Skeletal muscle cell (primary cell): ENCODE results near the gene ASB9.
"Not testable (repeated sequence)": the region's sequence is repeated elsewhere in the genome, so short reads cannot be mapped to it uniquely, and the experiment has no call there.

Experiments used
- DNase-seq: peaks from one replicate; pipeline ENCODE4 v3.0.0-alpha.2; 2010; ENCODE audit warnings: low read depth
- H3K4me3 ChIP-seq: 2 replicates; pipeline ENCODE4 v1.5.1; 2011; ENCODE audit warnings: low read depth, mild to moderate bottlenecking, control low read depth, low read length, moderate library complexity

ASB9 gene

GRCh38 chrX:15269618-15270521 lies at the start of gene ASB9:
Gene ASB9 (minus strand): TSS chrX:15270083. CDS start chrX:15269874, 209 bp downstream.
- peak; percentile 52 for DNase-seq
- no peak within 1 kb of the TSS for H3K4me3 ChIP-seq

DNA sequence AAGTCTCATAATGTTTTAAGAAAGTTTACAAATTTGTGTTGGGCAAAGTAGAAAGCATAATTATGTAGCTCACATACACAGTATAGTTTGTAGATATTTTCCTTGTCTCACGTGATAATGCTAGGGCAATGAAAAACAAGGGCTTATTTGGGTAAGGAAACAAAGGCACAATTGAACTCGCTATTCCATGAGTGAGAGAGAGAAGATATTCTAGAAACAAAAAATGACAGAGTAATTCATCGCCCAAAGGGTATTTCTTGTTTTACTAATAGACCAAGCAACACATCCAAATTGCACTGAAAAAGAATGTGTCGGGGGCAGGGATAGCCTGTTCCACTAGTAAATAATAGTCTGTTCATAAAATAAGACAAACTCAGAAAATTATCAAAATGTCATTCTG lies 49.2 kb upstream of the ASB9 start:
- DNase-seq, result no peak
- no peak overlapping the region for H3K4me3 ChIP-seq

GRCh38 chrX:15315509-15315908 lies 45.6 kb upstream of the ASB9 start, which contains the start of gene ASB11:
Gene ASB11 (minus strand): TSS chrX:15315640. CDS start chrX:15315605, 35 bp downstream.
- no peak within 1 kb of the TSS for H3K4me3 ChIP-seq
- DNase-seq, result no peak

DNA sequence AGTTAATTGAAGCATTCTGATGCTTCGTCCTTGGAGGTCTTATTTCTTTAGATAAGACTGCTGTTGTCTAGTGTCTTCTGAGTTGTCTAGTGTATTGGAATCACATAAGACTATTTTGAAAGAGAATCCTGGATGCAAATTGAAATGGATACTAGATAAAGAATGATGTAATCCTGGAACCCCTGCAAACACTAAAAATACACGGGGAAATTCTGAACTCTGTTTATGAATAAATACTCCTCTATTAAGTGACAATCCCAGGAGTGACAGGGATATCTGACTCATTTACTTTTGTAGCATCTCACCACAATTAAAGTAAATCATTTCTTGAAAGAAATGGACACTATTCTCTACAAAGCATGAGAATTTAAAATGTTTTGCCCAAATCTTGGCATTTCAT lies 44.6 kb upstream of the ASB9 start:
- no peak for DNase-seq
- H3K4me3 ChIP-seq, result no peak overlapping the region

GRCh38 chrX:15311119-15311518 lies 41.2 kb upstream of the ASB9 start:
- no peak overlapping the region for H3K4me3 ChIP-seq
- DNase-seq, result no peak

- H3K4me3 ChIP-seq, result no peak overlapping the region
- DNase-seq, result no peak
Observed at GRCh38 chrX:15310117-15310516, 40.2 kb upstream of the ASB9 start.

DNA sequence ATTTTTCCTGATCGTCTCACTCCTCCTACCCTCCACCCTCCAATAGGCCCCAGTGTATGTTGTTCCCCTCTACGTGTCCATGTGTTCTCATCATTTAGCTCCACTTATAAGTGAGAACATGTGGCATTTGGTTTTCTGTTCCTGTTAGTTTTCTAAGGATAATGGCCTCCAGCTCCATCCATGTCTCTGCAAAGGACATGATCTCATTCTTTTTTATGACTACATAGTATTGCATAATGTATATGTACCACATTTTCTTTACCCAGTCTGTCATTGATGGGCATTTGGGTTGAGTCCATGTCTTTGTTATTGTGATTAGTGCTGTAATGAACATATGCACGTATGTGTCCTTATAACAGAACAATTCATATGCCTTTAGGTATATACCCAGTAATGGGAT lies 36.0 kb upstream of the ASB9 start:
- H3K4me3 ChIP-seq, DNase-seq: not testable (repeated sequence)

DNA sequence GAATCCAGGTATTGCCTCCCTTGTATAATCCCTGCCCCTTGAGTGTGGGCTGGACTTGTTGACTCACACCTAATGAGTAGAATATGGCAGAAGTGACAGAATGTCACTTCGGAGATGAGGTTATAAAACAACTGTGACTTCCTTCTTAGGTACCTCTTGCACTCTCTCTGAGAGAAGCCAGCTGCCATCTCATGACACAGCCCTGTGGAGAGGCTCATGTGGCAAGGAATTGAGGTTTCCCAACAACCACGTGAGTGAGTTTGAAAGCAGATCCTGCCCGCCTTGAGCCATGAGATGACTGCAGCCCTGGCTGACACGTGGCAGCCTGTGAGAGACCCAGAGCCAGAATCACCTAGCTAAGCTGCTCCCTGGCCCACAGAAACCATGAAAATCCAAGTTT lies 32.0 kb upstream of the ASB9 start:
- DNase-seq, result peak; percentile 13
- H3K4me3 ChIP-seq, result no peak overlapping the region

DNA sequence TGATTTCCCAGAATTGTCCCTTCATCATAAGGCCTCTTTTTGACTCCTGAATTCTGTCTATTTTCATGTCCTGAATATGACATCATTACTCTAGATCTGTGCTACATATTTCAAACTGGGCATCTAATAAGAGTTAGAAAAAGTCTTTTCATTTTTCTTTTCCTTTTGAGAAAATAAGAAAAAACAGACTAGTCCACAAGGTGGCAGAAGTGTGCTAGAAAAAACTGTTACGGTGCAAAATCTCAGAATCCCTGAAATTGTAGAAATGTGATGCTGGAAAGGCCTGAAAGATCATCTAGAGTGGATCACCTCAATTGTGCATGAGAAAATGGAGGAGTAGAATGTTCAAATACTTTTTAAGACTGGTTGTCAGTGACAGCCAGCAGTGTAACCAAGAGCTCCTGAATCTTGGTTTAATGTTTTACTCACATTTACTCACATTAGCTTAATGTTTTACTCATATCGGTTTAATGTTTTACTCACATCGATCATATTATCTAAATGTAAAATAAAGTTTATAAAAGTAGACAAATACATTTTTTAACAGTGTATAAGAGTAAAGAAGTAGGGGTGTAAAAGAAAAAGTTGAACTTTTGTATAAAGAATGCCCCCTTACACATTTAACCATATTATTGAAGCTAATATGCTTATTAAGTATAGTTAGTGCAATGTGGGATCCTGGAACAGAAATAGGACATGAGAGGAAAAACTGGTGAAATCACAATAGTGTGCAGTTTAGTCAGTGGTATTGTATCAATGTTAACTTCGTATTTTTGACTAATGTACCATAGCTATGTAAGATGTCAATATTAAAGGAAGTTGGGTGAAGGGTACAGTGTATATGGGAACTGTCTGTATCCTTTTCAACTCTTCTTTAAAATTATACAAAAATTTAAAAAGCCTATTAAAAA lies 30.3 kb upstream of the ASB9 start:
- H3K4me3 ChIP-seq, result no peak overlapping the region
- DNase-seq, result no peak

- no peak overlapping the region for H3K4me3 ChIP-seq
- DNase-seq, result no peak
Observed at GRCh38 chrX:15298780-15299179, 28.9 kb upstream of the ASB9 start.

GRCh38 chrX:15298201-15298600 lies 28.3 kb upstream of the ASB9 start:
- no peak for DNase-seq
- no peak overlapping the region for H3K4me3 ChIP-seq

GRCh38 chrX:15293451-15293850 lies 23.6 kb upstream of the ASB9 start:
- no peak overlapping the region for H3K4me3 ChIP-seq
- DNase-seq, result no peak

GRCh38 chrX:15292861-15293260 lies 23.0 kb upstream of the ASB9 start:
- DNase-seq, result no peak
- no peak overlapping the region for H3K4me3 ChIP-seq

DNA sequence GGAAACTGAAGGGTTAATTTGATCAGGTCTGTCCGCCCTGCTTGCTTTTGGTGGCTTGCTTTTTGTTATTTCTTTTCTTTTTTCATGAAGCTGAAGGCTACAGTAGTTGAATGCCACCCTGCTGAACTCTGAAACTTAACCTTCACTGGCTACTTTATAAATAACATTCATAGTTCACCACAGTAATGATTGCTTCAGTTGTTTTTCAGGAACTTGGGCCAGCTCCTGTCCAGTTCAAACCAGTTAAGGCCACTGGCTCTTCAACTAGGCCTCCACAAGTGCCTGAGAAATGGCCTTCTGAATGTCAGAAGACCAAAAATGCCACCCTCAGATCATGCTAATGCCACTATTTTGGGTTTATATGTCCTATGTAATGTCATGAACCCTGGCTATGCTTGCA lies 7.7 kb upstream of the ASB9 start:
- H3K4me3 ChIP-seq, result no peak overlapping the region
- DNase-seq, result no peak

GRCh38 chrX:15274946-15275345 lies 5.1 kb upstream of the ASB9 start:
- no peak overlapping the region for H3K4me3 ChIP-seq
- DNase-seq, result no peak

DNA sequence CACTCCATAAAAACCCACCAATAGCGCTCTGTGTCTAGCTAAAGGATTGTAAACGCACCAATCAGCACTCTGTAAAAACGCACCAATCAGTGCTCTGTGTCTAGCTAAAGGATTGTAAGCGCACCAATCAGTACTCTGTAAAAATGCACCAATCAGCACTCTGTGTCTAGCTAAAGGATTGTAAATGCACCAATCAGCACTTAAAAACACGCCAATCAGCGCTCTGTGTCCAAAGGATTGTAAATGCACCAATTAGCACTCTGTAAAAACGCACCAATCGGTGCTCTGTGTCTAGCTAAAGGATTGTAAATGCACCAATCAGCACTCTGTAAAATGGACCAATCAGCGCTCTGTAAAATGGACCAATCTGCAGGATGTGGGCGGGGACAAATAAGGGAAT lies 3.4 kb upstream of the ASB9 start:
- not testable (repeated sequence) for H3K4me3 ChIP-seq, DNase-seq

DNA sequence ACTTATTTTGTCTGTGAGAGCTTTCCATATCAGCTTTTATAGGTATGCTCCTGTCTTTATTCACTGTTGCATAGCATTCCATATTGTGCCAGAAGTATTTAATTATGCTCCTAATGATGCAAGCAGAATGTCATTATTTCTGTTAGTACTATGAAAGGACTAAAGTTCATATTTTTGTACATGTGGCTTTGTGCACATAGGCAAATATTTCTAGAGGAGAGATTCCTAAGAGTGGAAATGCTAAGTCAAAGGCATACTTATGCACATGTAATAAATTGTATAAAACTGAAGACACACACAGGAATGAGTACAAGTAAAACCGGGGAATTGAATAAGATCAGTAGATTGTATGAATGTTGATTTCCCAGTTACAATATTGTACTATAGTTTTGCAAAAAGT lies 1.9 kb upstream of the ASB9 start:
- no peak overlapping the region for H3K4me3 ChIP-seq
- no peak for DNase-seq

DNA sequence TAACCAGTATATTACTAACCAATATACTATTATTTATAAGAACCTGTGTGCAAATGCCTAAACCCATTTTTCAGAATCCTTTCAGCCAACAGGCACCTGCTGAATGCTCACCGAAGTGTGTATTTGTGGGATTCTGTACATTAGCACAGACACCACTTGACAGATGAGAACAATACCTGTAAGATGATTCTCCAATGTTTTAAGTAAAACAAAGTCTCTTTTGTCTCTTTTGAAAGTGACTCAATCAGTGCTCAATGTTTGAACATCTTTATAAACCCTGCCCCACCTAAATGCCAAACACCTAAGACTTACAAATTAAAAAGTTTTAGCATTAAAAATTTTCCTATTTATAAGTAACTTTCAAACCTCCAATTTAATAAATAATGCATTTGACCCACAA lies 763 bp downstream of the ASB9 start:
- no peak for DNase-seq
- H3K4me3 ChIP-seq, result no peak overlapping the region

- no peak overlapping the region for H3K4me3 ChIP-seq
- DNase-seq, result no peak
Observed at GRCh38 chrX:15254852-15255251, 15.0 kb downstream of the ASB9 start.

DNA sequence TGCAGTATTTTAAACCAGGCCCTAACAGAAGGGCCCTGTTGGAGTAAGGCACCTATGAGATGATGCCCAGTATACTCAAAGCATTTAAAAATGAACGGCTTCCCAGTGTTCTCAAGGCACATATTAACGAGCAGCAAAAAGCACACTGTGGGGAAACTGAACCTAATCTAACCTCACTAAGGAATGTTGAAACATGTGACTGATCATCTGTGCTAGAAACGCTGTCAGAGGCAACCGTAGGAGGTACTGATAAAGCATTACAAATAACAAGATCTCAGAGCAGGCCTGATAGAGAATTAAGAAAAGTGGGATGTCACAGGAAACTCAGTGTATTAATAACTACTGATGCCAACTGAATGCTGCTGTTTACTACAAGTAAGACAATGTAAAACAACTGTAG lies 24.0 kb downstream of the ASB9 start:
- DNase-seq, result no peak
- no peak overlapping the region for H3K4me3 ChIP-seq
